GM19372 (cell line): Measurements from ENCODE around the gene TENT4A.
"Not testable (repeated sequence)": the region's sequence is repeated elsewhere in the genome, so short reads cannot be mapped to it uniquely, and the experiment has no call there.

Source experiments
- ATAC-seq: cut with Tn5 transposase; IDR thresholded peaks from one replicate; pipeline ENCODE4 v1.9.1; 2021; ENCODE audit warnings: mild to moderate bottlenecking, low read depth, moderate library complexity; ENCODE audit not compliant: unreplicated experiment

TENT4A gene

GRCh38 chr5:6766604-6767093 is 53.4 kb downstream of the TENT4A start:
- ATAC-seq = no peak

DNA sequence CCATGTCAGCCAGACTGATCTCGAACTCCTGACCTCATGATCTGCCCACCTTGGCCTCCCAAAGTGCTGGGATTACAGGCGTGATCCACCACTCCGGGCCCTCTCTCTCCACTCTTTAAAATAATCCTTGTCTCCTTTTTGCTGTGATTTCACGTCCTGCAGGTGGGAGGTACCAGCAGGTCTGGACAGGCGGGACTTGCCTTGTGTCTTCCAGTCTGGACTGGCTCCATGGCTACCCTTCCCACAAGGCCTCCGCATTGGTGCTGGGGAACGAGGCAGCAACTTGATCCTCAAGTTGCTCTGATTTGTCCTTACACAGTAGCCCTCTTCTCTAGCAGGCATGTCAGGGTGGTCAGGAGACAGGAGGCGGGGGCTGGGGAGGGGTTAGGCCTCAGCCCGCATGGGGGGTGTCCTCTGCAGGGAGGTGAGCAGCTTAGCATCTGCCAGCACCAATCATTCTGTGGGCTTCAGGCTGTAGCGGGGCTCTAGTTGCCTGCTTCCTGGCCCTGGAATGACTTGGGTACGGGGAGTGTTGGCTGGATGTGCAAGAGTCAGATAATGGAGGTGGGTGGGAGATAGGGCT is 54.3 kb downstream of the TENT4A start:
- no peak for ATAC-seq

DNA sequence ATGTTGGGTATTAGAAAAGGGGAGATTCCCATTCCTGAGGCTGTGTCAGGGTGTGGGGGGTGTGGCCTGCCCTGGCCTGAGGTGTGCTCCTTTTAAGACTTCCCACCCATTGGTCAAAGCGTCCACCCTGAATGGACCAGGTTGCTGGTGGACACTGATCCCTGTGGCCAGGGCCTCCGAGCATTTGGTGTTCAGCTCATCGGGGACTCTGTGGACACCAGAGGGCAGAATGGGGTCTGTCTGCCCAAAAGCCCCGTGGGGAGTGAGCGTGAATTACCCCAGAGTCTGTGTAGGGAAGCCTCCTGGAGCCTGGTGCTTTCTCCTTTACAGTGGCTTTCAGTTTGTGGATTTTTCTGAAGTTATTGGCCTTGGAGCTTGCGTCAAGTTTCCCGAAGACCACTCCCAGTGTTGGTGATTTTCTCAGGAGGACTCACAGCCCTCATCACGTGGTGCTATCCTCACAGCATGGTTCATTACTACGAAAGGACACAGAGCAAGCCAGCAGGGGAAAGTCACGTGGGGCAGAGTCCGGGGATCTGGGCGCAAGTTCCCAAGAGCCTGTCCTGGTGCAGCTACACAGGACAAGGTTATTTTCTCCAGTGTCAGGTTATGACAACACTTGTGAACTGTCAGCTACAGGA is 55.5 kb downstream of the TENT4A start:
- ATAC-seq = no peak

GRCh38 chr5:6770826-6771607 is 57.8 kb downstream of the TENT4A start:
- no peak for ATAC-seq

DNA sequence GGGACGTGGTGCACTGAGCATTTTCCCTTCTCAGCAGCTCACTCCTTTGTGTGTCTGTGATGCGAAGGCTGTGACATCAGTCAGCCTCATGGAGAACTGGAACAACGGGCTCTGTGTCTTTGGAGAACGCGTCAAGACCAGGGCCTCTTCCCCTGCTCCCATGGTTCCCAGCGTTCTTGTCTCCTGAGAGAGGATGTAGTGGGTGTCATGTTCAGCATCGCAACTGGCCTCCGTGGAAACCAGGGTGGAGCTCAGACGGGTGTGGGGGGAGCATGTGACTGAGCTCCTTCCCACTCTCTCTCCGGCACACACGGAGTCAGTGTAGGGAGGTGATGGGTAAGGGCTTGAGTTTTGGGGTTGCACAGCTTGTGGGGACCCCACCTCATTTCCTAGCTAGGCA is 59.7 kb downstream of the TENT4A start:
- no peak for ATAC-seq

GRCh38 chr5:6773342-6774035 is 60.3 kb downstream of the TENT4A start:
- no peak for ATAC-seq

GRCh38 chr5:6774207-6774606 is 61.0 kb downstream of the TENT4A start:
- ATAC-seq = not testable (repeated sequence)

DNA sequence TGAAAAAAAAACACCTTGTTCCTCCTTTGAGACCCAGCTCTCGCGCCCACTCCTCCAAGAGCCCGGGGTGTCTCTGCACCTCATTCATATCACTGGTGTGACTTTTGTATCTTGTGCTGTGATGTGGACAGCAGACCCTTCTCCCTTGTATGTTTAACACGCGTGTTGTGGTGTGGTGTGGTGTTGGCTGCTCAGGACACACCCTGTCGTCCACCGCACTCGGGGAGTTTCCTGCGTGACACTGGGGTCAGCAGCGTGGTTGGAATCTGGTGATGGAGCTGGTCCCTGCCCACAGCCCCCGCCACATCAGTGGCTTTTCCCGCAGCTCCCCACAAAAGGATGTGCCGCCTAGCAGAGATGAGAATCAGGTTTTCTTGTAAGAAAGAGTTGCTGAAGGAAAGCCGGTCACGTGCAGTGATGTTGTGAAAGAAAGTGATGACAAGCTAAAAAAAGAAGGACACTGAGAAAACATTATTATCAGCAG is 61.5 kb downstream of the TENT4A start:
- ATAC-seq = no peak

- no peak for ATAC-seq
Measured at GRCh38 chr5:6775571-6775970, 62.3 kb downstream of the TENT4A start.

DNA sequence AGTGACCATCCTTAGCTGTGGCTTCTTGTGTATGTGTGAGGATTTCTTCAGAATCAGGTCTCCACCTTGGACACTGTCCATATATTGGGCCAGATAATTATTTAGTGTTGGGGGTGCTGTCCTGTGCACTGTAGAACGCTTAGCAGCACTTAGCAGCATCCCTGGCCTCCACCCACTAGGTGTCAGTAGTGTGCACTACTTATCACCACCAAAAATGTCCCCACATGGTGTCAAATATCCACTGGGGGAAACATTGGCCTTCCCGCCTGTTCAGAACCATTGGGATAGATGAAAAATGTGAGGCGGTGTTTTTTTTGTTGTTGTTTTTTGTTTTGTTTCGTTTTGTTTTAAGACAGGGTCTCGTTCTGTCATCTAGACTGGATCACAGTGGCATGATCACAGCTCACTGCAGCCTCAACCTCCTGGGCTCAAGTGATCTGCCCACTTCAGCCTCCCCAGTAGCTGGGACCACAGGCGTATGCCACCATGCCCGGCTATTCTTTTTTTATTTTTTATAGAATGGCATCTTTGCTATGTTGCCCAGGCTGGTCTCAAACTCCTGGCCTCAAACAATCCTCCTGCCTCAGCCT is 67.7 kb downstream of the TENT4A start:
- no peak for ATAC-seq

DNA sequence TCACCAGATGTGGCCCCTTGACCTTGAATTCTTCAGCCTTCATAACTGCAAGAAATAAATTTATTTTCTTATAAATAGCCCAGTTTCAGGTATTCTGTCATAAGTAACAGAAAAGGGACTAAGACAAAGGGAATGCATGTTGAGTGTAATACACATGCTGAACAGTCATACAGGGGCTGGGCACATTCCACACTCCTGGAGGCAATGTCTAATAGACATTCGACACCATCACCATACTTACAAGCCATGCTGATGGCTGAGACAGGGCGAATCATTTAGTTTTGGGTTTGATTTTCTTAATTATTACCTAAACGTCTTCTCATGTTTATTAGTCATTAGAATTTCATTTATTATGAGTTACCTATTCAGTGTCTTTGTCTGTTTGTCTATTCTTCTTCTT is 68.5 kb downstream of the TENT4A start:
- no peak for ATAC-seq

GRCh38 chr5:6783787-6784186 is 70.6 kb downstream of the TENT4A start:
- ATAC-seq = no peak

GRCh38 chr5:6784481-6784880 is 71.2 kb downstream of the TENT4A start:
- no peak for ATAC-seq

GRCh38 chr5:6785161-6785860 is 72.1 kb downstream of the TENT4A start:
- no peak for ATAC-seq

- ATAC-seq = no peak
Measured at GRCh38 chr5:6785861-6786180, 72.6 kb downstream of the TENT4A start.

- ATAC-seq = no peak
Measured at GRCh38 chr5:6786786-6787495, 73.7 kb downstream of the TENT4A start.

GRCh38 chr5:6787941-6788340 is 74.7 kb downstream of the TENT4A start:
- ATAC-seq = no peak

GRCh38 chr5:6788439-6788838 is 75.2 kb downstream of the TENT4A start:
- ATAC-seq = no peak

- ATAC-seq = no peak
Measured at GRCh38 chr5:6788956-6789649, 75.9 kb downstream of the TENT4A start.
